GM18951 (cell line): ENCODE measurements around the gene SMAD5.

Source experiments
- POLR2A ChIP-seq: IDR thresholded peaks from 4 replicates; pipeline ENCODE4 v1.6.1; 2011; ENCODE audit warnings: mild to moderate bottlenecking; ENCODE audit not compliant: insufficient read length, insufficient read depth; ENCODE audit errors: extremely low read depth
- in situ Hi-C: fragments of 300-500 bp; cut with MboI; formaldehyde crosslinking; loops from one replicate; pipeline ENCODE4 v1.12.0; 2022; ENCODE audit warnings: low sequenced_read_pairs, mixed read lengths, inconsistent platforms; ENCODE audit not compliant: unreplicated experiment

Gene SMAD5

DNA sequence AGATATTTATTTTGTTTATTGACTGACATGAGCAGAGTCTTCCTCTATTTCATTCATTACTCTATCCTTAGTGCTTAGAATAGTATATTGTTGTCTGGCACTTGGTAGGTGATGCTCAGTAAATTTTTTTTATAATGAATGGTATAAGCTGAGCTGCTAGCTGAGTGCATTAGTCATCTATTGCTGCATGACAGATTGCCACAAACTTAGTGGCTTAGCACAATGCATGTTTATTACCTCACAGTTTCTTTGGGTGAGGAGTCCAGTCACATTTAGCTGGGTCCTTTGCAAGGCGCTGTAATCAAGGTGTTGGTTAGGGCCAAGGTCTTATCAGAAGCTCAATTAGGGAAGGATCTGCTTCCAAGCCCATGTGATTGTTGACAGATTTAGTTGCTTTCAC is 23.1 kb downstream of the SMAD5 start:
- TF ChIP-seq POLR2A: no peak

DNA sequence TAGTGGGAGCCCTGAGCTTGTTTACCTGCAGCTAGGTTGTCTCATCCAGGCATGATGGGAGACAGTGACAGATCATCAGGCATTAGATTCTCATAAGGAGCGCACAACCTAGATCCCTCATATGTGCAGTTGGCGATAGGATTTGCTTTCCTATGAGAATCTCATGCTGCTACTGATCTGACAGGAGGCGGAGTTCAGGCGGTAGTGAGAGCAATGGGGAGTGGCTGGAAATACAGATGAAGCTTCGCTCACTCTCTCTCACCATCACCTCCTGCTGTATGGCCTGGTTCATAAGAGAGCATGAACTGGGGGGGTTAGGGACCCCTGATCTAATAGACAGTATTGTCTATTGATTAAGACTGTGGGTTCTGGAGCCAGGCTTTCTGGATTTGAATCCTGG is 24.9 kb downstream of the SMAD5 start:
- TF ChIP-seq POLR2A: no peak

More for the DNA sequence above, 23.1 kb downstream of the SMAD5 start:
- in situ Hi-C loops: no loop called here

GRCh38 chr5:136159457-136159856 is 26.8 kb downstream of the SMAD5 start:
- TF ChIP-seq POLR2A: no peak
- in situ Hi-C loops: no loop called here

More for the DNA sequence above, 24.9 kb downstream of the SMAD5 start:
- in situ Hi-C loops: no loop called here

- in situ Hi-C loops: no loop called here
- no peak for TF ChIP-seq POLR2A
Measured at GRCh38 chr5:136162008-136162407, 29.4 kb downstream of the SMAD5 start.

DNA sequence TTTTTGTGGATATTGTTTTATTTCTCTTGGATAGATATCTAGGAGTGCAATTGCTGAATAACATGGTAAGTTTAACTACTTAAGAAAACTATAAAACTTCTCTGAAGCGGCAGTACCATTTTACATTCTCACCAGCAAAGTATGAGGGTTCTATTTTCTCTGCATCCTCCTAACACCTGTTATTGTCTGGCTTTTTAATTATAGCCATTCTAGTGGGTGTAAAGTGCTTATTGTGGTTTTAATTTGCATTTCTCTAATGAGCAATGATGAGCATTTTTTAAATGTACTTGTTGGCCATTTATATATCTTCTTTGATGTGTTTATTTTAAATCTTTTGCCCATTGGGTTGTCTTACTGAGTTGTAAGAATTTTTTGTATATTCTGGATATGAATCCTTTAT is 31.6 kb downstream of the SMAD5 start:
- in situ Hi-C loops: no loop called here
- TF ChIP-seq POLR2A: no peak

DNA sequence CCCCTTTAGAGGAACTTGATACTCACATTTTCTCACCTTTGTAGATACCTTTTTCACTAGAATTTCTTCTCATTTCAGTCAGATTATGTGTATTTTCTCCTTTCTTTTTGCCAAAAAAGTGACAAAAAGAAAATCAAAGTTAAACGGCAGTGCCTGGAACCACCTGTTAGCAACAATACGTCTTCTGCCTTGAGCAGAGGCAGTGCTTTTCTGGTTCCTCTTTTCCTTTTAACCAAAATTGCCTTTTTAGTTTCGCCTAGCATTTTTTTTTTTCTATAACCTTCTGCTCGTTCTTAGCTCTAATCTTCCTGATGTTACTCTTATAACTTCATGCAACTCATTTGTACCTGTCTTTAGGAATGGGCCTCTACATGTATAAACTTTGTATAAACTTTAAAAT is 34.3 kb downstream of the SMAD5 start:
- in situ Hi-C loops: no loop called here
- no peak for TF ChIP-seq POLR2A

DNA sequence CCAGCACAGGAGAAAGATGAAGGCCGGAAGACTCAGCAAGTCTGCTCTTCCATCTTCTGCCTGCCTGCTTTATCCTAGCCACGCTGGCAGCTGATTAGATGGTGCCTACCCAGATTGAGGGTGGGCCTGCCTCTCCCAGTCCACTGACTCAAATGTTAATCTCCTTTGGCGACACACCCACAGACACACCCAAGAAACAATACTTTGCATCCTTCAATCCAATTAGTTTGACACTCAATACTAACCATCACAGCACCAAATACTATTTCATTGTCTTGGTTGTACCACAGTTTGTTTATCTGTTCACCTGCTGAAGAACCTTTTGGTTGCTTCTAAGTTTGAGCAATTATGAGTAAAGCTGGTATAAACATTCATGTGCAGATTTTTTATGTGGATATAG is 36.6 kb downstream of the SMAD5 start:
- in situ Hi-C loops: no loop called here
- TF ChIP-seq POLR2A: no peak

DNA sequence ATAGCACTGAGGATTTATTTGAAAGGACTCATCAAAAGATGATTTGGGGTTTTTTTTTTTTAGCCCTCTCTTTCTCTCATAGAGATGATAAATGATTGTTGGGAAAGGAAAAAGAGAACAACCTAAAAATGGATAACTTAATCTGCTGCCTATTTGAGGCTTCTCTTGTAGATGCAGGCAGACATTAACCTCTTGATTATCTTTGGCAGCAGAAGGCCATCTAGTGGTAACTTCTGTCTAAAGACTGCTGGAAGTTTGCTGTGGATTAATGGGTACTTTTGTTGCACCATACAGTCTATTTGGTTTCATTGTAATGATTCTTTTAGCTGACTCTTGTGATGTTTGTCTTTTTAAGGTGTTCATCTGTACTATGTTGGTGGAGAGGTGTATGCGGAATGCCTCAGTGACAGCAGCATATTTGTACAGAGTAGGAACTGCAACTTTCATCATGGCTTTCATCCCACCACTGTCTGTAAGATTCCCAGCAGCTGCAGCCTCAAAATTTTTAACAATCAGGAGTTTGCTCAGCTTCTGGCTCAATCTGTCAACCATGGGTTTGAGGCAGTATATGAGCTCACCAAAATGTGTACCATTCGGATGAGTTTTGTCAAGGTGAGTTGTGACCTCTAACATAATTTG is 41.5 kb downstream of the SMAD5 start:
- in situ Hi-C loops: no loop called here
- no peak for TF ChIP-seq POLR2A

- TF ChIP-seq POLR2A: no peak
- in situ Hi-C loops: loop anchor here (10.0 kb wide), 1 partner anchor 228 kb away; the partner anchor contains the start of gene LECT2
Measured at GRCh38 chr5:136182618-136183017, 50.0 kb downstream of the SMAD5 start.

DNA sequence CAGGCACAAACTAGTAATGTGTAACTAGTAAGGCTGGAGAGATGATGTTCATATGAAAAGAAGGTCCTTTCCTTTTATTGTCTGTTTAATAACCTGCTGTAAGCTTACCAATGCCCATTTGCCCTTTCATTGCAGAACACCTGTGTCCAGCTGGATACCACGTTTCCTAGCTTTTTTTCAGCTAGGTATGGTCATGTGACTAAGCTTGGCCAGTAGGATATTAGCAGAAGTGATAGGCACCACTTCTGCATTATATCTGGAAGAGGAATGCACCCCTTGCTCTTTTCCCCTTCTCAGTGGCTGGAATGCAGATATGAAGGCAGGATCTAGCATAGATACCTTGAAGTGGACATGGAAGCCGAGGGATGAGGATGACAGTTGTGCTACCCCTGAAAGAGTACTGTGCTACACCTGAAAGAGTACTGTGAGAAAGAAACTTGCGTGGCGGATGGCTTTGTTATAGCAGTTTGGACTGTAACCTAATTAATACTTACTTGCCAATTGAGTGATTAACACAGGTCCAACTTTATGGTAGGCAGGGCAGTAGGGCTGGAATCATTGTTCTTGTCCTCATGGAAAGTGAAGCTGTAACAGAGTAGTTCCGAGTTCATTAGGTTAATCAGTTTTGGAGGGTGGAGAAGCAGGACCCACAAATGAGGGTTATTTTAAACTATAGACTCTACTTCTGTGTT is 53.5 kb downstream of the SMAD5 start:
- TF ChIP-seq POLR2A: no peak
- in situ Hi-C loops: loop anchor here (10.0 kb wide), 1 partner anchor 231 kb away; the partner anchor contains the start of gene LECT2

- TF ChIP-seq POLR2A: no peak
- in situ Hi-C loops: loop anchor here (10.0 kb wide), 1 partner anchor 232 kb away; the partner anchor contains the start of gene LECT2
Measured at GRCh38 chr5:136186796-136187195, 54.2 kb downstream of the SMAD5 start.

GRCh38 chr5:136188859-136189258 is 56.2 kb downstream of the SMAD5 start:
- in situ Hi-C loops: loop anchor here (10.0 kb wide), 1 partner anchor 234 kb away; the partner anchor contains the start of gene LECT2
- TF ChIP-seq POLR2A: no peak

DNA sequence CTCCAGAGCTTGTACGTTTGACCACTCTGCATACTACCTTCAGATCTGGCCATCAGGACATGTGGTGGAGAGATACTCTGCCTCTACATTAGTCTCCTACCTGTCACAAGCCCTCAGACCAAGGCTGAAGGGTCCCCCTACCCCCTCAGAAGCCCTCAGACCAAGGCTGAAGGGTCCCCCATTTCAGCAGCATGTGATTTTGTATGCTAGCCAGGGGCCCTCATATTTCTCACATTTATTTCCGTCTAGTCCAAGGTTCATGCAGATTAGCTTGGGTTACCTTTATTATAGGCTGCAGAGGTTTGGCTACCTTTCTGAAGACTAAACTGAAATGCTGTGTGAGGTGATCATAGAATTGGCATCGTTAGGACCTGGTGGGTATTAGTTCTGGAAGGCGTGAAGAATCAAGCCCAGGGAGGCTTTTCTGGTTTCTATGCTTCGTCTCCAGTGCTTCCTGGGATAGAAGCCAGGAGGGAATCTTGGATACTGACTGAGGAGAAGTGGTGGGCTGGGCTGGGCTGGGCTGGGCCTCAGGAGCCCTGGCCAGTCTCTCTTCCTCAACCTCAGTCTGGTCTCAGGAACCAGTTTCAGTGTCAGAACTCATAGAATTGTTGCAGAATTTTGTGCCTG is 57.6 kb downstream of the SMAD5 start:
- TF ChIP-seq POLR2A: no peak

DNA sequence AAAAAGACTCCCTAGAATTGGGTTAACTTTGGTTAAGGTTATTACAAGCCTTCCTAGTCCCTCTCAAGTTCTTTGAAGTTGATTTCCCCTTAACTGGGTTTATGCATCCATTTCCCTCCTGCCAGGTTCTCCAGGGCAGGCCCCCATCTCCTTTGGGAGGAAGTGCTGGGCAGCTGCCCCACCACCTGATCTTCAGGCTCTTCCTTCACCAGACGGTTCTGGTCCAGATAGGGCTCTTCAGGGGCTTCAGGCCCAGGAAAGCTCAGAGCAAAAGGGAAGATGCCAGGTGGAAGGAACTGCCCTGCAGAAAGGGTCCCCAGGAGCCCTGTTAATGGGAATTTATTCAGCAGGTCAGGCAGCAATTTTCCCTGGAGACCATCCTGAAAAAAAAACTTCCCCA is 58.3 kb downstream of the SMAD5 start:
- in situ Hi-C loops: no loop called here
- TF ChIP-seq POLR2A: no peak

More for the DNA sequence above, 57.6 kb downstream of the SMAD5 start:
- in situ Hi-C loops: no loop called here
